Muscle of leg (tissue), 11 donors: Measurements from ENCODE around the gene SMCO3. TPM values are rescaled to one million over a fixed set of nuclear protein-coding genes. Genes with fewer than 3 reads are reported as not detected.

ENCODE experiments used
- DNase-seq: peaks from one replicate; pipeline ENCODE4 v3.0.0; 2013
- H3K27ac ChIP-seq: one replicate; pipeline ENCODE4 v1.5.1; 2013; ENCODE audit warnings: mild to moderate bottlenecking, low read length, control low read depth
- H3K27me3 ChIP-seq: one replicate; pipeline ENCODE4 v1.6.1; 2013; ENCODE audit warnings: low read length; ENCODE audit not compliant: control insufficient read depth, insufficient read depth
- H3K36me3 ChIP-seq: one replicate; pipeline ENCODE4 v1.6.1; 2013; ENCODE audit warnings: low read length; ENCODE audit not compliant: control insufficient read depth, insufficient read depth
- H3K4me1 ChIP-seq: one replicate; pipeline ENCODE4 v1.6.1; 2013; ENCODE audit warnings: low read length; ENCODE audit not compliant: control insufficient read depth, insufficient read depth
- H3K4me3 ChIP-seq: one replicate; pipeline ENCODE4 v1.5.1; 2013; ENCODE audit warnings: low read length, control low read depth
- H3K9me3 ChIP-seq: replicated peaks from 2 replicates; pipeline ENCODE4 v1.6.1; 2013; ENCODE audit warnings: low read depth, low read length; ENCODE audit not compliant: control insufficient read depth
- WGBS: methylation state at CpG from one replicate; pipeline ENCODE4 v1.1.5; 2013; ENCODE audit warnings: missing lambda C conversion rate; ENCODE audit not compliant: insufficient coverage; 5-methylcytosine and 5-hydroxymethylcytosine counted together
- polyA plus RNA-seq, 8 donors: library from polyadenylated mRNA; unstranded; fragments of 120-200 nt; gene quantifications; one replicate each; pipeline versions ENCODE4 v1.2.1 to v1.2.3, GENCODE V29; 2013; ENCODE audit warnings: inconsistent platforms in 1 of 8, low replicate concordance in 1 of 8; ENCODE audit not compliant: insufficient read length in 8 of 8, insufficient read depth in 1 of 8
- total RNA-seq: library from RNA; stranded (reverse); fragments of 120-200 nt; gene quantifications from one replicate; pipeline ENCODE4 v1.2.4, GENCODE V29; 2013

The SMCO3 gene
- total and polyA plus RNA-seq, 9 donors = 0.07 to 0.57 (median 0.22) TPM; not detected in 1

DNA sequence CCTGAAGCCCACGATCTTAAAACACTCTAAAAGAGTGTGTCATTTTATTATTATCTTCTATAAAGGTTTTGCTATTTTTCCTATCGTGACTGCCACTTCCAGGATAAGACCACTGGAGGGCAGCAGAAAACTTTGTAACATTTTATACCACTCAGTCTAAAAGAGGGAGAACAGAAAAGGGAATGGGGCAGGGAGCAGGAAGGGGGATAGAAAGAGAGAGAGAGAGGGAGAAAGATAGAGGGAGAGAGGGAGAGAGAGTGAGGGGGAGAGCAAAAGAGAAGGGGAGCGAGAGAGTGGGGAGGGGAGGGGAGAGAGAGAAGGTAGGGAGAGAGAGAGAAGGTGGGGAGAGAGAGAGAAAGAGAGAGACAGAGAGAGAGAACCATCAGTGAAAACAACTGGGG lies 31.4 kb upstream of the SMCO3 start:
- peak; percentile 83 for DNase-seq
- WGBS = 11% methylated on average over 1 of the region's 3 CpGs
- H3K4me1 ChIP-seq = peaks cover 4% of the 10 kb centered on the region

DNA sequence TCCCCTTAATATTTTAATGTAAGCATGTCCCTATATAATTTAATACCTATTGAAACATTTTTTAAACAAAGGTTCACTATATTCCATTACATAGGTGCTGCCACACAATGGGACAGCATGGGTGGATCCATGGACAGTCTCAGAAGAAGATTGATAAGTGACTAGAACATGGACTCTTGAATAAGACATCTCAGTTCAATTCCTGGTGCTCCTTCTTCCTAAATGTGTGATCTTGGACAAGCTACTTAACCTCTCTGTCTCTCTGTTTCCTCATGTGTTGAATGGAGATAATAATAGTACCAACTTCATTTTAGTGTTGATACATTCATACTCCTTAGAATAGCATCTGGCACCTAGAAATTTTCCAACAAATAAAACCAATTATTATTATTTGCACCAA lies 30.4 kb upstream of the SMCO3 start:
- H3K27ac ChIP-seq = no peak overlapping the region

More for the DNA sequence above, 31.4 kb upstream of the SMCO3 start:
- Histone ChIP-seq H3K4me3 (no peak overlapping the region), H3K27me3 (no peaks in the 10 kb centered on the region), H3K36me3 (no peaks in the 10 kb centered on the region), H3K9me3 (no peaks in the 10 kb centered on the region), H3K27ac (no peak overlapping the region)

DNA sequence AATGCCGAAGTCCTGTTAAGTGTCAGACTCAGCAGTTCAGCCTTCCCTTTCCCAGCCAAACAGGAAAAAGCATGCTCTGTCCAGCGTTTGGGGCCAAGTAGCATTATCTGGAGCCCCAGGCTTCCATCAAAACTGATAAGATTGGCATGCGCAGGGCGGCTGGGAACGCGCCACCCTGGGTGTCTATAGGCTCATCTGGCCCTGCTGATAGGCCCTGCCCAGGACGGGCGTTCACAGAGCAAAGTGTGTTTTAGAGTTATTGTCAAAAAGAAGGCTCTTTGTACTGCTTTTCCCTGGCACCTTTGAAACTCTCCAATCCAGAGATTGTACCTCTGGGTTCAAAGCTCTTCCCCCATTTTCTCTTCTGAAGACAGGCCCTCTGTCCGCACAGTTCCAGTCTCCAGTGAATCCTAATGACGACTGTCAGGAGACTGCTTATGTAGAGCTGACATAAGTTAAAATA lies 29.5 kb upstream of the SMCO3 start, which contains the start of gene ART4:
TSS of gene ART4 (minus strand) at position 102 of the 463 bp plus-strand sequence. CDS start 413 bp downstream, outside the sequence.
- Histone ChIP-seq H3K4me1 (peaks cover 4% of the 10 kb centered on the region), H3K9me3 (no peaks in the 10 kb centered on the region), H3K27ac (no peak within 1 kb of the TSS), H3K4me3 (no peak within 1 kb of the TSS), H3K36me3 (no peaks in the 10 kb centered on the region), H3K27me3 (no peaks in the 10 kb centered on the region)
- 79% methylated on average over 6 of the region's 10 CpGs for WGBS
- DNase-seq = no peak

More for the DNA sequence above, 30.4 kb upstream of the SMCO3 start:
- Histone ChIP-seq H3K27me3 (no peaks in the 10 kb centered on the region), H3K9me3 (no peaks in the 10 kb centered on the region), H3K36me3 (no peaks in the 10 kb centered on the region), H3K4me3 (no peak overlapping the region), H3K4me1 (peaks cover 4% of the 10 kb centered on the region)
- no peak for DNase-seq

DNA sequence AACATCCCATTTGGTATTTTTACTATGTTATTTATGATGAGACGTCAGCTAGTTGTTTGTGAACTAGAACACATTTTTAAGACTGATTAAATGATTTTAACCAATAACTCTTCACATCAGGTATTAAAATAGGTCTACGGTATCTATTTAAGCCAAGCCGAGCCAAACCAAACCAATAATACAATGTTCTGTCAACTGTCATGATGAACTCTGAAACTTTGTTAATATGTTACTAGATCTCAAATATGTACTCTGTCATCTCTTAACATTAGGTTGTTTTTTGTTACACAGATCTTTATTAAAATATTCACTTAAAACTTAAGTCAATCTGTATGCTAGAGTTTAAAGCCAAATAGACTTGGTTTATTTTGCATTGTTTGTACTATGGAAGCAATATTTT lies 28.3 kb upstream of the SMCO3 start:
- Histone ChIP-seq H3K9me3 (no peaks in the 10 kb centered on the region), H3K4me1 (peaks cover 4% of the 10 kb centered on the region), H3K27me3 (no peaks in the 10 kb centered on the region), H3K36me3 (no peaks in the 10 kb centered on the region), H3K4me3 (no peak overlapping the region), H3K27ac (no peak overlapping the region)
- DNase-seq = no peak
- WGBS = no CpG with 5 or more reads among the region's 3 CpGs

DNA sequence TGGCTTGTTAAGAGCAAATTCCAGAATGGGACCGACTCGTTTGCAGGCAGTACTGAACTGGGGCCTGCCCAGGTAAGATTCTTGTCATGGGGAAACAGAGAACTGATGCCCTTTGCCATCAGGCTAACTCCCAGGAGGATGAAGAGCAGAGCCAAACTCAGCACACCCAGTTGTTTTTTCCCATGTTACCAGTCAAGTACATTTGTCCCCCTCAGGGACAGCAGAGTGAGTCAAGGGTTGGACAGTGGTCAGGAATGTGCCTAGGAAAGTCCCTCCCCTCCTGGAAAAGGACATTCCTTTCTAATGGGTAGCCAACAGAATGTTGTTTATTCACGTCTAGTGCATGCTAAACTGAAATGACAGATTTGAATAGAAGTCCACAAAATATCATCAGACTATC lies 27.8 kb upstream of the SMCO3 start:
- Histone ChIP-seq H3K4me1 (peaks cover 4% of the 10 kb centered on the region), H3K27me3 (no peaks in the 10 kb centered on the region), H3K9me3 (no peaks in the 10 kb centered on the region), H3K27ac (no peak overlapping the region), H3K36me3 (no peaks in the 10 kb centered on the region), H3K4me3 (no peak overlapping the region)
- no peak for DNase-seq
- 61% methylated on average over 2 of the region's 3 CpGs for WGBS

DNA sequence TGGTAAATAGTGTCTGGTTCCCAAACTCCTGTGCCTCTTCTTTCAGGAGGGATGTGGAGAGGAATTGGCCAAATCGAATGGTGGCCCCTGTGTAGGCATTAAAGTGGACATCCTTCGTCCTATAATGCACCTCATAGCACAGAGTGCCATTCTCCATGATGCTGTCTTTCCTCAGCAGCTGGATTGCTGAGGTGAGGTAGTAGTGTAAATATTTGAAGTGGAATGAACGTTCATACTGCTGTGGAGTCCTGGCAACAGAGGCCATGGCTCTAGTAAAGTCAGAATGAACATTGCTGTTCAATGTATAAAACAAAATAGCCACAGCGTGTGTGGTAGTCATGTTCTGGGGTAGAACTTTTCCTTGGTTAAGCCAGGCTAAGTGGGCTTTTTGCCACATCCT lies 26.6 kb upstream of the SMCO3 start:
- H3K4me3 ChIP-seq = no peak overlapping the region
- no peak overlapping the region for H3K27ac ChIP-seq
- no peaks in the 10 kb centered on the region for H3K9me3 ChIP-seq

DNA sequence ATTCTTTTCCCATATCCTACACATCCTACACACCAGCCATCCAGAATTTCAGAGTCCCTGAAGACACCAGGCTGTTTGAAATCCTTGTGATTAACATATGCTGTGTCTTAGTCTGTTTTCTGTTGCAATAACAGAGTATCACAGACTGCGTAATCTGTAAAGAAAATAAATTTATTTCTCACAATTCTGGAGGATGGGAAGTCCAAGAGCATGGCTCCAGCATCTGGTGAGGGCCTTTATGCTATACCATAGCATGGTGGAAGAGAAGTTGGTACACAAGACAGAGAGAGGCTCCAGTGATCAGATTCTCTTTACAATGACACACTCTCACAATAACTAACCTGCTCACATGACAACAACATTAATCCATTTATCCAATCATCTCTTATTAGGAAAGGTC lies 25.3 kb upstream of the SMCO3 start:
- Histone ChIP-seq H3K36me3 (no peaks in the 10 kb centered on the region), H3K9me3 (no peaks in the 10 kb centered on the region), H3K27ac (no peak overlapping the region), H3K4me1 (peaks cover 4% of the 10 kb centered on the region), H3K4me3 (no peak overlapping the region), H3K27me3 (no peaks in the 10 kb centered on the region)
- no peak for DNase-seq
- WGBS = no CpG with 5 or more reads among the region's 1 CpG

More for the DNA sequence above, 26.6 kb upstream of the SMCO3 start:
- H3K4me1 ChIP-seq = peaks cover 4% of the 10 kb centered on the region
- WGBS = 20% methylated on average over 1 of the region's 4 CpGs
- DNase-seq = no peak
- no peaks in the 10 kb centered on the region for H3K36me3 ChIP-seq
- no peaks in the 10 kb centered on the region for H3K27me3 ChIP-seq

DNA sequence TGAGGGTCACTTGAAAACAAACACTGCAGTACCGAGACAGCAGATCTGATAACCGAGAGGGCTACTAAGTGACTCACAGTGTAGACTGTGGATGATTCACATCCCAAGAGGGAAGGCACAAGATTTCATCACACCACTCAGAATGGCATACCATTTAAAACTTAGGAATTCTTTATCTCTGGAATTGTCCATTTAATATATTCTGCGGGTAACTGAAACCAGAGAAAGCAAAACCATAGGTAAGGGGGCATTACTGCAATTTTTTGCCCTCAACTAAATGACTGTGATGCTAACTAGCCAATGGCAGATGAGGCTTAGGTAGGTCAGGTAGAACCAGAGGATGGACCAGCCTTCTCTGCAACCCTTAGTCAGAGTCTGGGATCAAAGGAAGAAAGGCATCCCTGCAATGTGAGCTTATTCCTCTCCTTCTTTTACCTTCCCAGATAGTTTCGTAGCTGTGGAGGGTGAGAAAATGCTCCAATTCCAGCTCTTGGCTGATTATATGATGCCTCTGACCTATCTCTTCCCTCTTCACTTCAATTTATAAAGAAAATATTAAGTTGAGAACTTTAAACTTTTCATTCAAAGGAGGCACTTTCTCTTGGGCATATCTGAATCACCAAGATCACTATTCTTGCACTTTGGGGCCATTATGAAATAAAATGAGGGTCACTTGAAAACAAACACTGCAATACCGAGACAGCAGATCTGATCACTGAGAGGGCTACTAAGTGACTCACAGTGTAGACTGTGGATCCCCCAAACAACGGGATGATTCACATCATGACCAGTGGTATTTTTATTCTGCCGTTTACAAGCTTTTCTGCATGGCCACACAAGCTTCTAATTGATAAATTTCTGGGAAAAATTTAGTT lies 22.6 kb upstream of the SMCO3 start:
- DNase-seq = no peak
- Histone ChIP-seq H3K4me1 (peaks cover under 1% of the 10 kb centered on the region), H3K36me3 (no peaks in the 10 kb centered on the region), H3K4me3 (no peak overlapping the region), H3K9me3 (no peaks in the 10 kb centered on the region), H3K27ac (no peak overlapping the region), H3K27me3 (no peaks in the 10 kb centered on the region)
- 100% methylated on average over 2 of the region's 7 CpGs for WGBS

DNA sequence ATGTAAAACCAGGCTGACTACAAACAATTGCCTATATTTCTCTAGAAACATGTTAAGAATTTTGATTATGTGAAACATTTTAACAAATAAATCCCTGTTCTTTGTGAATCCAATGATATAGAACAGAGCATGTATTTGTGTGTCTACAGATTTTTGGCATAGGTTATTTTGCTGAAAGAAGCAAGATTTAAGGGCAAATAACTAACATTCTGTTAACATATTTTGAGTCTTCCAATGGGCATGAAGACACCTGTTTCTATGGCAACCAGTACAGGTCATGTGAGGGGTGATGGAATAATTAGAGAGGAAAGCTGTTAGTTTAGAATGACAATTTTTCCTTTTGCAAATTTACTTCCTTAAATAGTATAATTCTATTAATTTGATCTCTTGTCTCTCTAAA lies 20.5 kb upstream of the SMCO3 start:
- no peaks in the 10 kb centered on the region for H3K27me3 ChIP-seq
- DNase-seq = no peak
- H3K27ac ChIP-seq = no peak overlapping the region
- no peaks in the 10 kb centered on the region for H3K4me1 ChIP-seq
- H3K36me3 ChIP-seq = no peaks in the 10 kb centered on the region
- no peaks in the 10 kb centered on the region for H3K9me3 ChIP-seq
- H3K4me3 ChIP-seq = no peak overlapping the region

DNA sequence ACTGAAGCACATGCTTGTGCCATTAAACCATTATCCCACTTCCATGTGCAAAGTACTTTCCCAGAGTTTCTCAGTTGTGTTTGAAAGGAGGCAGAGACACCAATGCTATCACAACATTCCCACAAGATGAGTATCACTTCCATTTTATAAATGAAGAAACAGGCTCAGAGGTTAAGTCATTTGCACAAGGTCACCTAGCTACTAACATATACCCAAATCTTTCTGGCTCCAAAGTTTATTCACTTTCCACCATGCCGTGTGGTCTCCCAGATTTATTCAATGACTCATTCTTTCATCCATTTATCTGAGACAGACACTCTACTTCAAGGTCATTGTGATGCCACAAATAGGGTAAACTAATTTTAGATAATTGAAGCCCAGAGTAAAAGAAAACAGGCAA lies 20.0 kb upstream of the SMCO3 start:
- no peak overlapping the region for H3K27ac ChIP-seq
- WGBS = no CpG with 5 or more reads among the region's 1 CpG

More for the DNA sequence above, 20.0 kb upstream of the SMCO3 start:
- Histone ChIP-seq H3K9me3 (no peaks in the 10 kb centered on the region), H3K4me3 (no peak overlapping the region), H3K27me3 (no peaks in the 10 kb centered on the region), H3K36me3 (no peaks in the 10 kb centered on the region), H3K4me1 (no peaks in the 10 kb centered on the region)
- no peak for DNase-seq
